Gastroesophageal sphincter (tissue), 3 donors: Measurements from ENCODE around the gene RNF148.

ENCODE experiments used
- EP300 ChIP-seq: sonication (generic); formaldehyde crosslinking; IDR thresholded peaks from one replicate; pipeline ENCODE4 v1.6.1; 2017; ENCODE audit warnings: antibody characterized with exemption, mild to moderate bottlenecking
- POLR2AphosphoS5 ChIP-seq: sonication (generic); formaldehyde crosslinking; IDR thresholded peaks from one replicate; pipeline ENCODE4 v1.6.1; 2017; ENCODE audit warnings: antibody characterized with exemption
- TF ChIP-seq, protein P1 (sequence below), 4 experiments: fragments of 200-600 bp in 2 of 4; fragments of 450-650 bp in 2 of 4; sonication (generic) in 1 of 4; IDR thresholded peaks; one replicate each; pipeline ENCODE4 v1.5.1; 2017 to 2019; ENCODE audit warnings: antibody characterized with exemption in 4 of 4, mild to moderate bottlenecking in 2 of 4, moderate library complexity in 2 of 4

DNA sequence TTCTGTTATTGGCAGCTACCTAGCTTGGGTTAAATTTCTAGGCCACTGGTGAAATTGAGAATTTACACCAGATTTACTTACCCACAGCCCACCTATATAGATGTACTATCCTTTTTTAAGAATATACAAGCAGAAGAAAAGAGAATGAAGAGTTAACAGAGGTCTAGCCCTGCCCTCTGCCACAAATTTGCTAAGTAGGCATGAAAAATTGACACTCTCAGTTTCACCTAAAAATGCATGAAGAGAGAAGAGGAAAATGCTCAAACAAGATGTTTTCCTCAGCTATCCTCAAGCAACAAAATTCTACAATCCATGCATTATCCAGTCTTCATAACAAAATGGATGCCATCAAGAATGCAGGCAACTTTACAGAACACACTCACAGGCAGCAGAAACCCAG is 24.6 kb upstream of the RNF148 start:
- TF ChIP-seq POLR2AphosphoS5 (no peak), EP300 (no peak)
- TF ChIP-seq, protein P1, sequence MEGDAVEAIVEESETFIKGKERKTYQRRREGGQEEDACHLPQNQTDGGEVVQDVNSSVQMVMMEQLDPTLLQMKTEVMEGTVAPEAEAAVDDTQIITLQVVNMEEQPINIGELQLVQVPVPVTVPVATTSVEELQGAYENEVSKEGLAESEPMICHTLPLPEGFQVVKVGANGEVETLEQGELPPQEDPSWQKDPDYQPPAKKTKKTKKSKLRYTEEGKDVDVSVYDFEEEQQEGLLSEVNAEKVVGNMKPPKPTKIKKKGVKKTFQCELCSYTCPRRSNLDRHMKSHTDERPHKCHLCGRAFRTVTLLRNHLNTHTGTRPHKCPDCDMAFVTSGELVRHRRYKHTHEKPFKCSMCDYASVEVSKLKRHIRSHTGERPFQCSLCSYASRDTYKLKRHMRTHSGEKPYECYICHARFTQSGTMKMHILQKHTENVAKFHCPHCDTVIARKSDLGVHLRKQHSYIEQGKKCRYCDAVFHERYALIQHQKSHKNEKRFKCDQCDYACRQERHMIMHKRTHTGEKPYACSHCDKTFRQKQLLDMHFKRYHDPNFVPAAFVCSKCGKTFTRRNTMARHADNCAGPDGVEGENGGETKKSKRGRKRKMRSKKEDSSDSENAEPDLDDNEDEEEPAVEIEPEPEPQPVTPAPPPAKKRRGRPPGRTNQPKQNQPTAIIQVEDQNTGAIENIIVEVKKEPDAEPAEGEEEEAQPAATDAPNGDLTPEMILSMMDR (IDR thresholded peaks at IDR 0.05) = no peak
